ENCODE data around the gene TANGO2.

The TANGO2 gene

DNA sequence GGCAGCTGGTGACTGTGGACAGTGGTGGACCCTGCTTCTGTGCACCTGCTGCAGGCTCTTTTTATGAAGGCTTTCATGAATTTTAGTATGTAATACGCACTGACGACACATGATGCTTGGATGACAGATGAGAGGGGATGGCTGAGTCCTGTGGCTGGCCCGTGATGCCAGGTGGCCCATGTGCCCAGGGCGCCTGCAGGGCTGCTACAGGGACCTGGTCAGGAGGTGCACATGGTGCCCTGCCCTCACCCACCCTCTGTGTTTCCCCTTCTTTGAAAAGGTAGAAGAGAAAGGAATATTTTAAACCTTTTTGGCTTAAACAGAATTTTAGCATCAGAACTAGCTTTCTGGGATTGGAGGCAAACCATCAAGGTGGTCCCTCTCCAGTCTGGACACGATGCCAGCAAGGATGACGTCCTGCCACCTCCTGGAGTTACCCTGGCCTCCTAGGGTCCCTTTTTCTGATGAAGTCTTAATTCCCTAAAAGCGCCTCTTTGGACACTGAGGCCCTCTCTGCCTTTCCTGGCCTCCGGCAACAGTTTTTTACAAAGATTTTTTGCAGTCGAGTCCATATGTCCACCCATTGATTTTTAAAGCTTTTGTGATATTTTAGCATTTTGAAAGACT is 89.6 kb downstream of the TANGO2 start:
- DNase-seq, result no peak

DNA sequence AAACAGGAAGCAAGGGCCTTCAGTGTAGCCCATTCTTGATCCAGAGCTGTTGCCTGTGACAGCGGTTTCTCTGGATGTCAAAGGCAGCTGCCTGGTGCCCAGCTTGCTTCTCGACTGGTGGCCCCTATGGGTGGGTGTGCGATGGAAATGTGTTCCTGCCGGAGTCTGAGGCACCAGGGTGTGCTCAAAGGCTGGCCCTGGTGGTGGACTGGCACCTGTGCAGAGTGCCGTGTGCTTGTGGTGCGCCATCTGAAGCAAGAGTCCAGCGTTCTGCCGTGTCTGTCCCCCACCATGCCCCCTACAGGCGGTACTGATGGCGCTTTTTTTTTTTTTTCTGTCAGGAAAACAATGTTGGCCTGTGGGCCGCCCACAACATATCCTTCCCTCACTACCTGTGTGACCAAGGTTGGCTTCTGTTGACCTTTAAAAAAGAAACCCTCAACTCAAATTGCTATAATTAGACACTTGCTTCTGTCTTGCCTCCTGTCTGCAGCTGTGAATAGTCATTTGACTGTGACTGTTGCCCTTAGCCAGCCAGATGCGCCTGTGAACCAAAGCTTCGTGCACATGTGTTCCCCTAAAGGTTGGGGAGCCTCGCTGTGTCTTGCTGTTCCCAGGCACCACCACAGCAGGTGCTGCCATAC is 90.3 kb downstream of the TANGO2 start:
- DNase-seq, result no peak

DNA sequence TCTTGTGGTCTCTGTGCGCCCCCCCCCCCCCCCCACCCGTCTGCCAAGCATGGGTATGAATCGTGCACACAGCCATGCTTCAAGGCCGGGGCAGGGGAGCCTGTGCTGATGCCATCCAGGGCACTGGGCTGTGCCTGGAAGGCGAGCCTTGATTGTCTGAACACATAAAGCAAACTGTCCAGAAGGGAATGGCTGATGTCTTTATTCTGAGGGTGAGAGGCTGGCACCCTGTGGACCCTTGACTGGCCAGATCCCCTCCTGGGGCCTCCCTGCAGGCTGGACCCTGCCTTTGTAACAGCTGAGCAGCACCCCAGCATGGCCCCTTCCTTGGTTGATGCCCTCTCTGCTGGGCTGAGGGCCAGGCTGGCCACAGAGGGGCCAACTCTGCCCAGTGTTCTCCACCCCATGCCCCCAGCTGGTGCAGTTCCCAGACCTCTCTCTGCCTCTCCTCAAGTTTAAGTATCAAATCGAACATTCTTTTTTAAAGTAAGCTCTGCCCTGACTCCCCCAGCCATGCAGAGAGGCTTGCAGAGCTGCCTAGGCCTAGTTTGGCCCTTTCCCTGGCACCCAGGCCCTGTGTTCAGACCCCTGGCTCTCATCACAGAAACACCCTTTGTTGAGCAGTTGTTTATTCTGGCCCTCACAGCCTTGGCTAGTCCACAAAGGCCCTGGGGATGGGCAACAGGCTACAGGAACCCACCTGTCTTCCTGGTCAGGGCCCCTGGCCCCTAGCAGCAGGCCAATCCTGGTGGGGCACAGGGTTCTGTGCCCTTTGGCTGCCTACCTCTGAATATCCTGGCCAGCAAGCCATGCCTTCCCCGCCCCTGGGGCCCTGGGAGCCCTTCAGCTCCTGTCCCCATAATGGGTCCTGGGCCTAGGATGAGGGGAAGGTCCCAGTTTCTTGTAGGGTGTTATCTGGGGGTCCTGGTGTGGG is 91.0 kb downstream of the TANGO2 start:
- no peak for DNase-seq

DNA sequence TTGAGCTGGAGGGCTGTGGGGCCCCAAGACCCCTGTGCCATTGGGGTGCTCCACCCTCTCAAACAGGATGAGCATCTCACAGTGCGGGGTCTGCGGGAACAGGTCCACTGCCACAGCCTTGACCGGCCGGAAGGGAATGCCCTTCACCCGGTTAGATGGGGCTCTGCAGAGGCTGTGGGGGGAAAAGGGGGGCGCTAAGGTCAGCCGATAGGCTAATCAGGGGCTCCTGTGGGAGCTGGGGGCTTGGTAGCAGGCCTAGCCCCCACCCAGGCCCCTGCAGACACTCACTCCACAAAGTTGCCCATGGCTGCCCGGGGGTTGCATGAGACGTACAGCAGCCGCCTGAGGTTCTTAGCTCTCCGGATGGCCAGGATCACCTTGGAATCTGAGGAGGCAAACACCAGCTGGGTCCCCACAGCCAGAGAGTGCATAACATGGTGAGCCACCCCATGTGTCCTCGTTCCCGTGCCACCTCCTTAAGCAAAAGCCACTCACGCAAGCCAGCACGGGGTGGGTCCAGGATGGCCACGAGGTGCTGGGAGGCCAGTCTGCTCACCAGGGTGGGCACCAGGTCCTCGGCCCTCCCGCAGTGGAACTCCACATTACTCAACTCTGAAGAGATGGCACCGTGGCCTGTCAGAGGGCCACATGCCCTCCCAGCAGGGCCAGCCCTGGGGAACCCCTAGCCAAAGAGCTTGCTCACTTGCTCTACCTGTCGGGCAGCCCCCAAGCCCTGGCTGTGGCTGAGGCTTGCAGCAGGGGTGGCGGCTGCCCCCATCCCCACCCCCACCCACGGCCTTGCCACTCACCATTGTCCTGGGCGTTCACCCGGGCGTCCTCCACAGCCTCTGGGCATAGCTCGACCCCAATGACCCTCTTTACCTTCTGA is 92.0 kb downstream of the TANGO2 start:
- no peak for DNase-seq

DNA sequence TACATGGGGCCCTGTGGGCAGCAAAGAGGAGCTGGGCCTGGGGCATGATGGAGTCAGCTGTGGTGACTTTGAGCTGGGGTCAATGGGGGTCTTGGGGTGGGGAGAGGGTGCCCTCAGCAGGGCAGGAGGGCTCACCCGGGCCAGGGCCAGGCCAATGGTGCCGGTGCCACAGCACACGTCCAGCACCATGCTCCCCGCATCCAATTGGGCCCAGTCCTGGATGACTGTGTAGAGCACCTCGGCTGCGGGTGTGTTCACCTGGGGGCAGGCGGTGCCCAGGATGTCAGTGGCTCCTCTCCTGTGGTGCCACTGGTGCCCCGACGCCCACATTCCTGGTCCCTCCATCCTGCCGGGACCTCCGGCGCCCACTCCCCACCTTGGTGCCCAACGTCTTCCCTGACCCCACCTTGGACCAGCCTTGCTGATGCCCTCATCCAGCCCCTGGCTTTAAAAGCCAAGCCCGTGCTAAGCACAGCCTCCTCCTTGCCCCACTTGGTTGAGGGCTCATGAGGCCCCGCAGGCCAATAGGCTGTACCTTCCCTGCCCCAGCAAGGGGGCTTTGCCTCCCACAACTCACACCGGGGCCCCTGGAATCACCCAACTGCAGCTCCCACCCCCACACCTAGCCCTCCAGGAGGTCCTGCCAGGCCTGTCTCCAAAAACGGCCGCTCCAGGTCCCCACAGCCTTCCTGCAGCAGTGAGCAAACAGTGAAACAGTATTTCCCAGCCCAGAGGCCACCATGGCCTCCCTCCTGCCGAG is 92.8 kb downstream of the TANGO2 start:
- no peak for DNase-seq

DNA sequence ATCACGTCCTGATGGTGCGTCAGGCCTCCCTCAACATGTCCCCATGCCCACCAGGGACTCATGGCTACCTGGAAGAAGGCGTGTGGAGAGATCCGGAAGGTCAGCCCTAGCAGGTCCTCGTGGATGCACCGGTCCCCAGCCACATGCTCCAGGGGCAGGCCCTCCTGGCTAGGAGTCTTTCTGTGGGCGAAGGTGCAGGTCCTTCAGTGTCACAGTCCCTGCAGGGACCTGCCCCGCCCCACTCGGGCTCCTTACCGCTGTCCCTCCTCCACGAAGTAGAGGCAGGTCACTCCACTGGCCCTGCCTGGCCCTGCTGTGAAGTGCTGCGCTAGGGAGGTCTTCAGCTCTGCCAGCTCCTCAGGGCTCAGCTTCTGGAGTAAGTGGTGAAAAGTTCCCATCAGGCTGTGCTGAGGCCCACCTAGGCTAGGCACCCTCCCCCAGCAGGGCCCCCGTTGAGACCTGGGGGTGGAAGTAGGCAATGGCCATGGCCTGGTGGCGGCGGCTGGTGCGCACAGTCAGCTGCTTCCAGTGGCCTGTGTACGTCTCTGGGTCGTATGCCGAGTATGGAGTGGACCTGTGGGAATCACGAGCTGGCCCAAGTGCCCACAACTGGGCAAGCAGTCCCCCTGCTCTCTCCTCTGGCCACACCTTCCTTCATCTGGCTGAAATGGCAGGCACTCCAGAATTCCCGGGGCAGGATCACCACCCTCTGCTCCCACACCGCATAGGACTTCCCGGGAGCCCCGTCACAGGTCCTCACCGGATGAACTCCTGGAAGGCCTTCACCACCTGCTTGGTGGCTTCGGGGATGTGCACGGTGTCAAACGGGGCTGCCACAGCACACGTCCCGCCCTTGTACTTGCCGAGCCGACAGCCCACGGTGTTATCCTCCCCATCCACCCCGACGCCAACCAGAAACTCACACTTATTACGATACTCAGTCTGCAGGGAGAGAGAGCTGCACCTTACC is 93.9 kb downstream of the TANGO2 start:
- no peak for DNase-seq

DNA sequence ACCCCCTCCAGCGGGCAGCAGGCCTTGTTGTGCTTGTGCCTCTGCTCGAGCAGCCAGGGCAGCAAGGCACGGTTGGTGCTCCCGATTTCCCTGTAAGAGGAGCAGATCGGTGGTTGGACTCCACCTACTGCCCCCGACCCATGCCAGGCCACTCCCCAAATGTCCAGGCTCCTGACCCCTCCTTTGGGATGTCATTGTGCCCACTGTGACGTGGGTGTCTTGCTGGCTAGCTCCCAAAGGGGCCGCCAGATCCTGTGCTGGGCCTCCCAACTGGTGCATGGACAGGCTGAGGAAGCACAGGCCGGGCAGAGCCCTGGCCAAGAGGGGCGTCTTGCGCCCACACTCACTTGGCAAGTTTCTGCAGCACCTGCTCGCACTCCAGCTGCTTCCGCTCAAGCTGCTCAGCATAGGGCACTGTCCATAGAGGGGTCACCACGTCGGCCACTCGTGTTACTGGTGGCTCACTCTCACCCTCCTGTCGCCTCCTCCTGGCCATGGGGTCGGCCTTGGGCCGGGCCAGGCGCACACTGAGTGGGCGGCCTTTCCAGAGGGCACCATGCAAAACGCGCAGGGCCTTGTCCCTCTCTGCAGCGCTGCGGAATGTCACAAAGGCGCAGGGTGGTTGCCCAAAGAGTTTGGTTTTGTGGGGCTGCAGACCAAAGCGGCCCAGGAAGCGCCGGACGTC is 94.9 kb downstream of the TANGO2 start, which contains the start of gene RANBP1:
Gene RANBP1 (plus strand): TSS at position 414 of the 685 bp plus-strand sequence. CDS start 81 bp downstream, at position 495.
- DNase-seq, result no peak

DNA sequence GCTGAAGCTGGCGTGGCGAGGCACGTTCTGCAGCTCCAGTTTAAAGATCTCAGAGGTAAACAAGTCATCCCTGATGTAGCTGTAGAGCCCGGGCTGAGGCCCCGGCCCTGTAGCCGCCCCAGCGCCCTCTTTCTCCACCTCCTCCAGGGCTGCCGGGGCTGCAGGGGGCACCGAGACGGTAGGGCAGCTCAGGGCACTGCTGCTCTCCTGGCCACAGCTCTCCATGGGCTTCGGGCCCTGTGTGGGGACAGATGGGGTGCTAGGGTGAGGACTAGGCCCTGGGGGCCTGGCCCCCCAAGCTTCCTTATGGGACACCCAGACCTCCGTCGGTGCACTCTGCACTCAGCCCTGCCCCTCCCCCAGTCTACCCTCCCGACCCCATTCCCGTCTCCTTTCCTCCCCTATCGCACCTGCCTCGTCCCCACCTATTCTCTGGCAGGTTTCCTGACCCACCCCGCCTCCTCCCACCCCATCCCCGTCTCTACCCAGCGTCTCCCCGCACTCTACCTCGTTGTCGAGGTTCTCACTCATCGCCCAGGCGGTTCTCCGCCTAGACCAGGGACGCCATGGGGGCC is 95.6 kb downstream of the TANGO2 start:
- no peak for DNase-seq
